ENCODE measurements around the gene OR5T2.
"Not testable (repeated sequence)": the region's sequence is repeated elsewhere in the genome, so short reads cannot be mapped to it uniquely, and the experiment has no call there.

OR5T2 gene

DNA sequence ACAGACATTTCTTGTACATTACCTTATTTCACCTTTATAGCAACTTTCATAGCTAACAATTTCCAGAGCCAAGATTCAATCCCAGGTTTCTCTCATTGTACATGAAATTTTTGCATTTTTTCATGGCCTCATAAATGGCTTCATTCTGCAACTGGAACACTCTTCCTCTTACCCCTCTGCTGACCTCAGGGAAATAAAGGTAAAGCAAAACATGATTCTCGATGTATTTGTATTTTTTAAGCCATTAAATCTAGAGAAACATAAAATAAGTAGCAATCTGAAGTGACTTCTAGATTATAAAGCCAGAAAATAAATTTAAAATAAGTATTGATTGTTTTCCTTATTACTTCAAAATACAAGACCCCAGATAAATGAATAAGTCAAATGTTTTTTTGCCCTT, at the start of gene OR5T2:
TSS of gene OR5T2 (minus strand) at position 101 of the 400 bp plus-strand sequence. CDS start 1,193 bp downstream, outside the sequence.
- no peak for DNase-seq (ENCODE audit: extremely low read depth in 1 of 2, low read depth in 1 of 2)

GRCh38 chr11:56273854-56274253, 39.8 kb upstream of the OR5T2 start, which contains the start of gene OR5T1:
TSS of gene OR5T1 (plus strand) at chr11:56274154. CDS start at chr11:56275639, 1,485 bp downstream.
- DNase-seq (ENCODE audit: extremely low read depth in 1 of 2, low read depth in 1 of 2) = no peak

GRCh38 chr11:56271092-56271491, 37.0 kb upstream of the OR5T2 start:
- no peak for DNase-seq (ENCODE audit: extremely low read depth in 1 of 2, low read depth in 1 of 2)

DNA sequence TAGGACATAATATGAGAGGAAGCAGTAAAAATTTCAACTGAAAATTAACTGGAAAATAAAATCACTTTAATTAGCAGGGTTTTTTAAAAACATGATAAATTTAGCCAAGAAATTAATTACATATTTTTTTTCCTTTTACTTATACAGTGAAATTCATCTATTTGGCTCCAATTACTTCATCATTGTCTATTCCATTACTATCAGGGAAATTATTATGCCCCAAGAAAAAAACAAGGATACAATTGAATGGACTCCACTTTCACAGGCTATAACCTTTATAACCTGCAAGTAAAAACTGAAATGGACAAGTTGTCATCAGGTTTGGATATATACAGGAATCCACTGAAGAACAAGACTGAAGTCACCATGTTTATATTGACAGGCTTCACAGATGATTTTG, 17.9 kb upstream of the OR5T2 start, which contains the start of gene OR5T3:
TSS of gene OR5T3 (plus strand) at position 301 of the 400 bp plus-strand sequence. CDS start at position 301, 0 bp downstream.
- no peak for DNase-seq (ENCODE audit: extremely low read depth in 1 of 2, low read depth in 1 of 2)

- DNase-seq (ENCODE audit: extremely low read depth in 1 of 2, low read depth in 1 of 2) = not testable (repeated sequence)
Measured at GRCh38 chr11:56219735-56220134, 14.3 kb downstream of the OR5T2 start.

- no peak for DNase-seq (ENCODE audit: extremely low read depth in 1 of 2, low read depth in 1 of 2)
Measured at GRCh38 chr11:56214537-56214936, 19.5 kb downstream of the OR5T2 start.

- DNase-seq (ENCODE audit: extremely low read depth in 1 of 2, low read depth in 1 of 2) = no peak
Measured at GRCh38 chr11:56207790-56208189, 26.3 kb downstream of the OR5T2 start.

DNA sequence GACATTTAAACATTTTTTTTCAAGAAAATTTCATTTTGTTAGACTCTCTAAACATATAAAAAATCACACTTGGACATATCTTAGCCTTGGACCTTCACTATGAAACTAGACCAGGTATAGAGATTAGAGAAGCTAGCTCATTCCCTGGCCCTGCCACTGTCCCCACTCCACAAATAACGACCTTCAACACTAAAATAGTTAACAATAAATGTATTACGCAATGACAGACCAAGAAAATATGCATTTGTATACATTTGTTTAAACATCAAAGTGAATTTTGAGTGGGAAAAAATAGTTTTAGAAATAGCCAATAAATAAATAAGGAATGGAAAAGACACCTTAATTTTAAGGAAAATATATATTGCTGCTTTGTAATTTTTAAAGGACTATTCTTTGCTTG, 36.7 kb downstream of the OR5T2 start:
- no peak for DNase-seq (ENCODE audit: extremely low read depth in 1 of 2, low read depth in 1 of 2)

DNA sequence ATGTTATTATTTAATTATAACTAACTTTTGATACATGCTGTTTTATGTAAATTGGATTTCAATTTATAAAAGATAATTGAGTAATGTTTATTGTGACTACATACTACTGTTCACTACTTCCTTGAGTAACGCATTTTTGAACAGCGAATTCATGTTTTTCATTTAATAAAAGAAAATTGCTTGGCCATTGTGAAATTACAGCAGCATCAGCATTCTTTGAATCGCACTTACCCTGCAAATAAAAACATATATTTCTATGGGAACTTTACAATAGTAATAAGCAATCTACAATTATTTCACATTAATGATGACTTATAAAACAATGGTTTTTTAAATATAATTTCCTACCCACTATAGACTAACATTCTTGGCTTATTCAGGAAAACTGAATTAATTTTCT, 37.4 kb downstream of the OR5T2 start:
- no peak for DNase-seq (ENCODE audit: extremely low read depth in 1 of 2, low read depth in 1 of 2)

DNA sequence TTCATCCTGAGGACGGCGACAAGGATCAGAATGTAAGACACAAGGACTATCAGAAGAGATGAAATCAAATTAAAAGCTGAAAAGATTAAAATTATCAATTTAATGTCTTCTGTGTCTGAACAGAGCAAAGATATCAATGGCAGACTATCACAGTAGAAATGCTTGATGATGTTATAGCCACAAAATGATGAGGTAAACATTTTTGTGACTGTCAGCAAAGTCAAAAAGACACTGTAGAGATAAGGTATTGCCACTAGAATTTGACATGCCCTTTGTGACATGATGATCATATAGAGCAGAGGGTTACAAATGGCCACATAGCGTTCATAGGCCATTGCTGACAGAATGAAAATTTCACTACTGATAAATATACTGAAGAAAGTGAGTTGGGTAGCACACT, 45.5 kb downstream of the OR5T2 start:
- no peak for DNase-seq (ENCODE audit: extremely low read depth in 1 of 2, low read depth in 1 of 2)

GRCh38 chr11:56183459-56183858, 50.6 kb downstream of the OR5T2 start:
- DNase-seq (ENCODE audit: extremely low read depth in 1 of 2, low read depth in 1 of 2) = no peak
